ENCODE results near the gene ABCB8. TPM values are rescaled to one million over a fixed set of nuclear protein-coding genes. Genes with fewer than 3 reads are reported as not detected.

Gene ABCB8
- polyA plus RNA-seq, 1 donor (not counting 4 experiments of a cell fraction or from before 2014, with no cell fraction given) = 15.5 TPM

GRCh38 chr7:151057989-151058780 is 29.9 kb downstream of the ABCB8 start:
- Histone ChIP-seq H4K20me1 (ENCODE audit: control insufficient read depth, extremely low read depth, insufficient read depth, low read length) (no peaks in the 10 kb centered on the region), H3K36me3 (ENCODE audit: control insufficient read depth in 2 of 2, extremely low read depth in 1 of 2, insufficient read depth in 2 of 2, low read length in 2 of 2) (peaks cover 7% of the 10 kb centered on the region in 2 experiments), H3K4me2 (ENCODE audit: control insufficient read depth, extremely low read depth, insufficient read depth, low read depth, low read length) (peak overlapping the region; percentile 99), H3K27ac (ENCODE audit: control insufficient read depth, insufficient read depth, low read length) (peak overlapping the region; percentile 95), H3K9me3 (ENCODE audit: control insufficient read depth, low read depth, low read length) (no peaks in the 10 kb centered on the region), H3K9ac (ENCODE audit: control insufficient read depth, extremely low read depth, insufficient read depth, low read length) (peak overlapping the region; percentile 77), H3K4me1 (ENCODE audit: control insufficient read depth, extremely low read depth, insufficient read depth, low read length) (peaks cover 41% of the 10 kb centered on the region), H3K79me2 (ENCODE audit: control insufficient read depth, insufficient read depth, low read length) (peaks cover 28% of the 10 kb centered on the region), H3K4me3 (ENCODE audit: control insufficient read depth in 2 of 3, extremely low read depth in 1 of 3, insufficient read depth in 2 of 3, low read depth in 1 of 3, low read length in 3 of 3) (peak overlapping the region; percentile 47 to 90 (median 87)), H3K27me3 (ENCODE audit: control insufficient read depth, extremely low read depth, insufficient read depth, low read length) (no peaks in the 10 kb centered on the region), H2AFZ (ENCODE audit: control insufficient read depth, low read length) (peak overlapping the region; percentile 60), H3K9me1 (ENCODE audit: control insufficient read depth, extremely low read depth, insufficient read depth, low read length) (peaks cover 4% of the 10 kb centered on the region)
- dilution Hi-C loops (cut with MboI; ENCODE audit: extremely low pct_ligation_motif_present, low sequenced_read_pairs) = no loop called here
- TF ChIP-seq EZH2 (IDR thresholded peaks at IDR 0.05; ENCODE audit: low read length) = no peak
- DNase-seq (ENCODE audit: low read depth, low spot score) = peak; percentile 98
- peak; percentile 55 for FAIRE-seq

DNA sequence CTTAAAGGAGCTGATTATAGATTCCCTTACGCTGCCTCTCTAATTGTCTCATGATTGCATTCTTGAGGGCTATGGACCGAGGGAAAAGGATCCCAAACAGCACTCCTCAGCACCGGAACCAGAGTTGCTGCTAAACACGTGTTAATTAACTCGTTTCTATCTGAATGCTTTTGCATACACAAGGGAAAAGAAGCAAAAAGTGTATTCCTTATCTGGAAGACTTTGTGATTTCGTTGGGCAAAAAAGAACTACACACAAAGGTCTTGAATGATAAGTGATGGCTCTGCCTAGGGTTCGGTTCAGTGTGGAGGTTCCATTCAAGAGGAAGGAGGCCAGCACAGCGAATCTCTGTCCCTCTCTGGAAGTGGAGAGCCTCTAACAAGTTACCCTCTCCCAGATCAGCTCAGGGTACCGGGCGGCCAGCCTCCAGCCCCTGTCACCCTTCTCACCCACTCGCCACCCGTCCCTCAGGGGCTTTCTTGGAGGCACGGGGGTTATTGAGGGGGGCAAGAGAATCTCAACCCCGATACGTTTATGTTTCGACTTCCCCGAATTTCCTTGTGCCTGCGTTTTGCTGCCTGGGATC is 30.6 kb downstream of the ABCB8 start:
- peak overlapping the region; percentile 67 to 90 (median 70) for H3K4me3 ChIP-seq (ENCODE audit: control insufficient read depth in 2 of 3, extremely low read depth in 1 of 3, insufficient read depth in 2 of 3, low read depth in 1 of 3, low read length in 3 of 3)
- peaks cover 7% of the 10 kb centered on the region in 2 experiments for H3K36me3 ChIP-seq (ENCODE audit: control insufficient read depth in 2 of 2, extremely low read depth in 1 of 2, insufficient read depth in 2 of 2, low read length in 2 of 2)
- peaks cover 4% of the 10 kb centered on the region for H3K9me1 ChIP-seq (ENCODE audit: control insufficient read depth, extremely low read depth, insufficient read depth, low read length)
- dilution Hi-C loops (cut with MboI; ENCODE audit: extremely low pct_ligation_motif_present, low sequenced_read_pairs) = no loop called here
- FAIRE-seq = no peak
- peak overlapping the region; percentile 95 for H3K27ac ChIP-seq (ENCODE audit: control insufficient read depth, insufficient read depth, low read length)
- TF ChIP-seq, protein P1, sequence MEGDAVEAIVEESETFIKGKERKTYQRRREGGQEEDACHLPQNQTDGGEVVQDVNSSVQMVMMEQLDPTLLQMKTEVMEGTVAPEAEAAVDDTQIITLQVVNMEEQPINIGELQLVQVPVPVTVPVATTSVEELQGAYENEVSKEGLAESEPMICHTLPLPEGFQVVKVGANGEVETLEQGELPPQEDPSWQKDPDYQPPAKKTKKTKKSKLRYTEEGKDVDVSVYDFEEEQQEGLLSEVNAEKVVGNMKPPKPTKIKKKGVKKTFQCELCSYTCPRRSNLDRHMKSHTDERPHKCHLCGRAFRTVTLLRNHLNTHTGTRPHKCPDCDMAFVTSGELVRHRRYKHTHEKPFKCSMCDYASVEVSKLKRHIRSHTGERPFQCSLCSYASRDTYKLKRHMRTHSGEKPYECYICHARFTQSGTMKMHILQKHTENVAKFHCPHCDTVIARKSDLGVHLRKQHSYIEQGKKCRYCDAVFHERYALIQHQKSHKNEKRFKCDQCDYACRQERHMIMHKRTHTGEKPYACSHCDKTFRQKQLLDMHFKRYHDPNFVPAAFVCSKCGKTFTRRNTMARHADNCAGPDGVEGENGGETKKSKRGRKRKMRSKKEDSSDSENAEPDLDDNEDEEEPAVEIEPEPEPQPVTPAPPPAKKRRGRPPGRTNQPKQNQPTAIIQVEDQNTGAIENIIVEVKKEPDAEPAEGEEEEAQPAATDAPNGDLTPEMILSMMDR (optimal IDR thresholded peaks at IDR 0.05 in 1 of 3, IDR thresholded peaks at IDR 0.05 in 1 of 3, conservative IDR thresholded peaks at IDR 0.05 in 1 of 3; ENCODE audit: extremely low read depth in 1 of 3, insufficient read depth in 2 of 3, low read length in 3 of 3) = no peak
- no peak for TF ChIP-seq EZH2 (IDR thresholded peaks at IDR 0.05; ENCODE audit: low read length)
- peak overlapping the region; percentile 77 for H3K9ac ChIP-seq (ENCODE audit: control insufficient read depth, extremely low read depth, insufficient read depth, low read length)
- H3K4me2 ChIP-seq (ENCODE audit: control insufficient read depth, extremely low read depth, insufficient read depth, low read depth, low read length) = peak overlapping the region; percentile 99
- no peak for DNase-seq (ENCODE audit: low read depth, low spot score)
- H3K27me3 ChIP-seq (ENCODE audit: control insufficient read depth, extremely low read depth, insufficient read depth, low read length) = no peaks in the 10 kb centered on the region
- peak overlapping the region; percentile 74 for H2AFZ ChIP-seq (ENCODE audit: control insufficient read depth, low read length)
- H3K4me1 ChIP-seq (ENCODE audit: control insufficient read depth, extremely low read depth, insufficient read depth, low read length) = peaks cover 43% of the 10 kb centered on the region
- no peaks in the 10 kb centered on the region for H3K9me3 ChIP-seq (ENCODE audit: control insufficient read depth, low read depth, low read length)
- H3K79me2 ChIP-seq (ENCODE audit: control insufficient read depth, insufficient read depth, low read length) = peaks cover 31% of the 10 kb centered on the region
- no peaks in the 10 kb centered on the region for H4K20me1 ChIP-seq (ENCODE audit: control insufficient read depth, extremely low read depth, insufficient read depth, low read length)

Measured in keratinocyte (primary cell).